Activated CD8-positive, alpha-beta T cell treated with anti-CD3 and anti-CD28 coated beads for 36 hours (primary cell): ENCODE data around the gene FARP2. TPM values are rescaled to one million over a fixed set of nuclear protein-coding genes. Genes with fewer than 3 reads are reported as not detected.
"Not testable (repeated sequence)": the region's sequence is repeated elsewhere in the genome, so short reads cannot be mapped to it uniquely, and the experiment has no call there.

Experiments
- ATAC-seq: fragments of 200-7000 bp; cut with Tn5 transposase; one replicate; pipeline ENCODE4 v1.10.0; 2021; ENCODE audit warnings: mild to moderate bottlenecking, moderate library complexity
- CTCF ChIA-PET: fragments of 350-600 bp; sonication (Branson Sonifier 250); formaldehyde crosslinking; loops from one replicate; lab custom pipeline; 2021; ENCODE audit warnings: antibody characterized with exemption; lab: Charles Lee
- POLR2A ChIA-PET: fragments of 350-600 bp; sonication (Branson Sonifier 250); formaldehyde crosslinking; loops from one replicate; lab custom pipeline; 2021; ENCODE audit warnings: antibody characterized with exemption; lab: Charles Lee
- DNase-seq: peaks from one replicate; pipeline ENCODE4 v3.0.0-alpha.2; 2020
- H3K27ac Mint-ChIP-seq: one replicate; pipeline ENCODE4 v1.8.0; 2021; ENCODE audit warnings: mild to moderate bottlenecking, mixed read lengths
- H3K27me3 Mint-ChIP-seq: one replicate; pipeline ENCODE4 v1.8.0; 2021; ENCODE audit warnings: mixed read lengths
- H3K36me3 Mint-ChIP-seq: one replicate; pipeline ENCODE4 v1.8.0; 2021; ENCODE audit warnings: low read depth, mixed read lengths
- H3K4me1 Mint-ChIP-seq: one replicate; pipeline ENCODE4 v1.8.0; 2021; ENCODE audit warnings: low read depth, mixed read lengths
- H3K4me3 Mint-ChIP-seq: one replicate; pipeline ENCODE4 v1.8.0; 2021; ENCODE audit warnings: mild to moderate bottlenecking, moderate library complexity, mixed read lengths
- H3K9me3 Mint-ChIP-seq: one replicate; pipeline ENCODE4 v1.8.0; 2021; ENCODE audit warnings: mixed read lengths
- CTCF ChIP-seq: fragments of 200-600 bp; IDR thresholded peaks from one replicate; pipeline ENCODE4 v1.8.0; 2022; ENCODE audit warnings: antibody characterized with exemption, mild to moderate bottlenecking
- intact Hi-C: fragments of 100-400 bp; cut with micrococcal nuclease; formaldehyde crosslinking; loops from one replicate; pipeline ENCODE4 v1.10.0; 2022
- total RNA-seq, 2 experiments: library from RNA; stranded (reverse); gene quantifications; one replicate each; pipeline ENCODE4 v1.2.3, GENCODE V29; 2021

Gene FARP2
- total RNA-seq, 2 experiments from 2014 or later: 31.9 to 32.8 TPM

- ChIA-PET POLR2A (interaction anchor here (1.5 kb wide), 1 partner anchor 14 kb away, joined by 3 read pairs; no protein-coding TSS in a partner anchor), CTCF (no interaction called here)
- ATAC-seq (no peak), DNase-seq (no peak)
- H3K4me1 Mint-ChIP-seq: peaks cover 4% of the 10 kb centered on the region
- H3K27me3 Mint-ChIP-seq: no peaks in the 10 kb centered on the region
- no peaks in the 10 kb centered on the region for H3K9me3 Mint-ChIP-seq
- peaks cover 35% of the 10 kb centered on the region for H3K36me3 Mint-ChIP-seq
- no peak for TF ChIP-seq CTCF
- H3K27ac Mint-ChIP-seq: no peak overlapping the region
- no peak overlapping the region for H3K4me3 Mint-ChIP-seq
- intact Hi-C loops: no loop called here
These were observed 58.0 kb downstream of the FARP2 start for GRCh38 chr2:241413929-241414580.

GRCh38 chr2:241415196-241415595 lies 59.1 kb downstream of the FARP2 start:
- ATAC-seq (no peak), DNase-seq (no peak)
- H3K36me3 Mint-ChIP-seq: peaks cover 41% of the 10 kb centered on the region
- intact Hi-C loops: no loop called here
- no peaks in the 10 kb centered on the region for H3K27me3 Mint-ChIP-seq
- no peak overlapping the region for H3K27ac Mint-ChIP-seq
- no peak overlapping the region for H3K4me3 Mint-ChIP-seq
- ChIA-PET POLR2A (interaction anchor here (0.5 to 1.5 kb wide), 3 partner anchors 12 to 24 kb away, joined by 3 read pairs; no protein-coding TSS in a partner anchor), CTCF (no interaction called here)
- peaks cover 4% of the 10 kb centered on the region for H3K4me1 Mint-ChIP-seq
- TF ChIP-seq CTCF: no peak
- H3K9me3 Mint-ChIP-seq: no peaks in the 10 kb centered on the region

- DNase-seq: no peak
- peaks cover 50% of the 10 kb centered on the region for H3K36me3 Mint-ChIP-seq
These were observed 61.5 kb downstream of the FARP2 start for GRCh38 chr2:241417626-241418025.

GRCh38 chr2:241421330-241421729 lies 65.2 kb downstream of the FARP2 start:
- peaks cover 46% of the 10 kb centered on the region for H3K36me3 Mint-ChIP-seq
- intact Hi-C loops: no loop called here

More at GRCh38 chr2:241417626-241418025, 61.5 kb downstream of the FARP2 start:
- Mint-ChIP-seq H3K27me3 (no peaks in the 10 kb centered on the region), H3K27ac (no peak overlapping the region), H3K4me3 (no peak overlapping the region), H3K9me3 (peaks cover 4% of the 10 kb centered on the region), H3K4me1 (no peaks in the 10 kb centered on the region)
- intact Hi-C loops: no loop called here
- ChIA-PET CTCF (no interaction called here), POLR2A (no interaction called here)
- TF ChIP-seq CTCF: no peak
- no peak for ATAC-seq

GRCh38 chr2:241421942-241422341 lies 65.9 kb downstream of the FARP2 start:
- H3K4me1 Mint-ChIP-seq, POLR2A ChIA-PET, CTCF ChIA-PET, DNase-seq, ATAC-seq, H3K4me3 Mint-ChIP-seq, intact Hi-C loops, H3K27ac Mint-ChIP-seq, H3K27me3 Mint-ChIP-seq: not testable (repeated sequence)
- Mint-ChIP-seq H3K9me3 (peaks cover 22% of the 10 kb centered on the region), H3K36me3 (peaks cover 46% of the 10 kb centered on the region)

More at GRCh38 chr2:241421330-241421729, 65.2 kb downstream of the FARP2 start:
- DNase-seq: no peak
- no peaks in the 10 kb centered on the region for H3K4me1 Mint-ChIP-seq
- peaks cover 22% of the 10 kb centered on the region for H3K9me3 Mint-ChIP-seq
- ChIA-PET CTCF (no interaction called here), POLR2A (no interaction called here)
- H3K4me3 Mint-ChIP-seq: no peak overlapping the region
- no peak for TF ChIP-seq CTCF
- H3K27me3 Mint-ChIP-seq: no peaks in the 10 kb centered on the region
- ATAC-seq: no peak
- no peak overlapping the region for H3K27ac Mint-ChIP-seq
